Ramos (cell line): ENCODE results near the gene DGKQ.
"Not testable (repeated sequence)": the region's sequence is repeated elsewhere in the genome, so short reads cannot be mapped to it uniquely, and the experiment has no call there.

Source experiments
- in situ Hi-C: fragments of 300-500 bp; cut with MboI; formaldehyde crosslinking; loops from one replicate; pipeline ENCODE4 v1.14.3; 2022; ENCODE audit warnings: low sequenced_read_pairs; ENCODE audit not compliant: unreplicated experiment

The DGKQ gene

GRCh38 chr4:953574-953915 lies 19.8 kb downstream of the DGKQ start:
- in situ Hi-C loops = no loop called here

DNA sequence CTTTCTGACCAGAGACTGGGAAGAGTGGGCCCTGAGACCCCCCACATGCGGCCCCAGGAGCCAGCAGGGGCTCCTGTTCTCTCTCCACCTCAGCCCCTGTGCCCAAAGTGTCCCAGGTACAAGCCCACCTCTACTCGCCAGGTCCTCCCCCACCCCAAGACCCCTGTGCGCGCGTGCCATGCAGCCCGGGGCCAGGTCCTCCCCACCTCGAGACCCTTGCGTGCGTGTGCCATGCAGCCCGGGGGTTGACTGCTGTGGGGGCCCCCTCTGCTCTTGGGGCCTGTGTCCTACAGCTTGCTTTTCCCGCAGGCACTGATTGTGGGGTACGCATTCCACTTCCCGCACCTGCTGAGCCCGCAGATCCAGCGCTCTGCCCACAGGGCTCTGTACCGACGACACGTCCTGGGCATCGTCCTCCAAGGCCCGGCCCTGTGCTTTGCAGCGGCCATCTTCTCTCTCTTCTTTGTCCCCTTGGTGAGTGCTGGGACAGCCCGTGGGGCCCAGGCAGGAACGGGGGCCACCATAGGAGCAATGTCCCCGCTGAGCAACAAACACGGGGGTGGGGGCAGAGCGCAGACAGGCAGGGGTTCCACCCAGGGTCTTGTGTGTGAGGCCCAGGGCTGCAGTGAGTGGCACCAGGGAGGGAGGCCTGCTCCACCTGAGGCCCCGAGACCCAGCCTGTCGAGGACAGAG lies 20.3 kb downstream of the DGKQ start:
- in situ Hi-C loops = no loop called here

GRCh38 chr4:951594-952468 lies 21.5 kb downstream of the DGKQ start:
- in situ Hi-C loops = no loop called here

- in situ Hi-C loops = no loop called here
These were observed 22.2 kb downstream of the DGKQ start for GRCh38 chr4:951186-951585.

- in situ Hi-C loops = no loop called here
These were observed 23.0 kb downstream of the DGKQ start for GRCh38 chr4:950136-951020.

GRCh38 chr4:949656-950055 lies 23.7 kb downstream of the DGKQ start:
- in situ Hi-C loops = no loop called here

DNA sequence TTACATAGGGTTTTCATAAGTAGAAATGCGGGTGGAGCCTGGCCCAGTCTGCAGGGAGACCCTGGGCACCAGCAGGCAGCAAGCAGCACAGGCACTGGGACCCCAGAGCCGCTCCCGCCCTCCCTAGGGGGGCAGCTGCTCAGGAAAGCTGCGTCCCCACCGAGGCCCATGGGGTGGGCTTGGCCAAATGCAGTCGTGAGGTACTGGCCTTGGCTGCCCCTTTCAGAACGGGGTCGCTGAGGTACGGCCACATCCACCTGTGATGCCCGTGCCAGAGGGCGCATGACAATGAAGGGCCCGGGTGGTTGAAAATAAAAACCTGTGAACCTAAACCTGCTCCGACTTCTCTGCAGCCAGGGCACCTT lies 24.5 kb downstream of the DGKQ start:
- in situ Hi-C loops = no loop called here

- in situ Hi-C loops = no loop called here
These were observed 25.1 kb downstream of the DGKQ start for GRCh38 chr4:948101-948935.

DNA sequence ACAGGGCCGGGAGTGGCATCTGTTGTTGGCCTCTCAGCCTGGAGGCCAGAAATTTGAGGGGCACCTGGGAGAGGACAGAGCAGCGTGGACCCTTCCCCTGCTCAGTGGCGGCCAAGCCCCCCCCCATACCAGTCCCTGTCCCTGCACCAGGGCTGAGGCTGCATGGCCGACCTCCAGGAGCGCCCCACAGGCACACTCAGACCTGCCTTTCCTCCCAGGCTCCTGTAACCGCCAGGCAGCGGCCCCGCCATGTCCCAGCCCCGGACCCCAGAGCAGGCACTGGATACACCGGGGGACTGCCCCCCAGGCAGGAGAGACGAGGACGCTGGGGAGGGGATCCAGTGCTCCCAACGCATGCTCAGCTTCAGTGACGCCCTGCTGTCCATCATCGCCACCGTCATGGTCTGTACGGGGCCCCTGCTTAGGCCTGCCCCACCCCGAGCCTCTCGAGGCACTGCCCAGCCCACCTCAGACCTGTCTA lies 25.8 kb downstream of the DGKQ start:
- in situ Hi-C loops = no loop called here

GRCh38 chr4:946517-947471 lies 26.6 kb downstream of the DGKQ start:
- in situ Hi-C loops = no loop called here

GRCh38 chr4:946103-946450 lies 27.3 kb downstream of the DGKQ start:
- in situ Hi-C loops = no loop called here

- in situ Hi-C loops = no loop called here
These were observed 27.9 kb downstream of the DGKQ start for GRCh38 chr4:945274-946102.

- in situ Hi-C loops = not testable (repeated sequence)
These were observed 33.9 kb downstream of the DGKQ start for GRCh38 chr4:939508-939907.

DNA sequence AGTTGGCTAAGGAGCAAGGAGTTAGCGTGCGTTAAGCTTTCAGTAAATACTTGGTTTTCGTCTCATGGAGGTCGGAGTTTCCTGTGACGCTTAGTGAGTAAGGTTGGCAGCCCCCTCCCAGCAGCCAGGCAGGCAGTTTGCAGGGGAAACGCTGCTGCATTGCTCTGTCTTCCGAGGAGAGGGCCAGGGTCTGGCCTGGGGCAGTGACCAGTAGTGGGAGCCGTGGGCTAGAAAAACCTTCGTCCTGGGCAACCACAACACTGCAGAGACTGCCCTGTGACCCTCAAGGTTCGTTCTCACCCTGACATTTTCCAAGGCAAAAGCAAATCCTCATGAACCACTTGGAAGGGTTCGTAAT lies 40.7 kb downstream of the DGKQ start:
- in situ Hi-C loops = no loop called here

GRCh38 chr4:931960-932712 lies 41.2 kb downstream of the DGKQ start, which contains the start of the genes GAK and TMEM175:
TSS of gene GAK (minus strand) at chr4:932316. CDS start at chr4:932187, 129 bp downstream.
TSS of gene TMEM175 (plus strand) at chr4:932460. CDS start at chr4:947740, 15,280 bp downstream.
- in situ Hi-C loops = no loop called here

DNA sequence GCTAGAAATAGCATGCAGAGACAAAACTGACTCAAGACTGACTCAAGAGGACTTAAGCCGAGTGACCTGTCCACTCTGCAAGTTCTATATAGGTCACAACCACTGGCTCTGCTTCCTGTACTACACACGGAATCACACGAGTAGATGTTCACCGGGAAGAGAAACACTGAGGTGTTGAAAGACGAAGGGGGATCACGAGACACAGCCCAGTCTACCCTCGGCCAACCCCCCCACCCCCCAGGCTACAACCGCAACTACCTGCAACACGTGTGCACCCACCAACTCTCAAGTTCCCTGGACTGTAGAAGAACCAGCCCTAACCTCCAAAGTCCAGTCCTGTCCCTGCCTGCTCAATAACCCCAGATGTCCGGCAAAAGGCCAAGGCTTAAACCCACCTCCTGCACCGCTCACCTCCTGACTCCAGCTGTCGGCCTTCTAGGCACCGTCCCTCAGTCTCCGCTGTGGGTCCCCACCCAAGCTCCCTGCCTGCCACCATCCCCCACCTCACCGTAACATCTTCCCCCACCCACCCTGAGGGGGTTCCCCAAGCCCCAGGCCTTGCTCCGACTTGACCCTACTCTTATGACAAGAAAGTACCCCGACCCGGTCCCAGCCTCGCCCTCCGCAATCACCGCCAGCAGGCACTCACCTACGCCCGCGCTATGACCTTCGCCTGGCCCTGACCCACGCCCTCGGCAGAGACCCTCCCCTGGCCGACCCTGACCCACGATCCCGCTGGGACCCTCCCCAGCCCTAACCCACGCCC lies 42.0 kb downstream of the DGKQ start:
- in situ Hi-C loops = no loop called here

DNA sequence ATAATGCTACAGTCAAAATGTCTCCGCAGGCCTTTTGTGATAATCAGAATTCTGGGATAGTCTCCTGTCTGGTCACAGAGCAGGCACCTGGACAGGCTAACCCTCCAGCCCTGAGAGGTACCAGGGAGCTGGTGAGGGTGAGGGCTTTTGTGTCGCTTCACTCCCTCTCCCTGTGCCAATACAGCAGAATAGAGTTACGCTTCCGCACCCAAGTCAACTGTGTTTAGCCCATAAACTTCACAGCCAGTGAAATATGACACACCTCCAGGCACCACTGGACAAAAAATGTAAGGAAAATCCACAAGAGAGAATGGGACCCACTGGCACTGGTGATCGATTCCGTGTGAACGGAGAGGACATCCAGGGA lies 42.6 kb downstream of the DGKQ start:
- in situ Hi-C loops = no loop called here
